Ecto neural progenitor cell (in vitro differentiated cells): Measurements from ENCODE around the gene CD74.

Experiments used
- DNase-seq: peaks from one replicate; pipeline ENCODE4 v3.0.0-alpha.2; 2018; ENCODE audit warnings: low spot score

The CD74 gene

DNA sequence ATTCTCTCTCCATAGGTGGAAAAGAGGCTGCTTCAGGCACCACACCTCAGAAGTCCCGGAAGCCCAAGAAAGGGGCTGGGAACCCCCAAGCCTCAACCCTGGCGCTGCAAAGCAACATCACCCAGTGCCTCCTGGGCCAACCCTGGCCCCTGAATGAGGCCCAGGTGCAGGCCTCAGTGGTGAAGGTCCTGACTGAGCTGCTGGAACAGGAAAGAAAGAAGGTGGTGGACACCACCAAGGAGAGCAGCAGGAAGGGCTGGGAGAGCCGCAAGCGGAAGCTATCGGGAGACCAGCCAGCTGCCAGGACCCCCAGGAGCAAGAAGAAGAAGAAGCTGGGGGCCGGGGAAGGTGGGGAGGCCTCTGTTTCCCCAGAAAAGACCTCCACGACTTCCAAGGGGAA, 16.4 kb downstream of the CD74 start:
- DNase-seq = no peak

GRCh38 chr5:150395688-150395975, 17.1 kb downstream of the CD74 start:
- no peak for DNase-seq

GRCh38 chr5:150394912-150395687, 17.6 kb downstream of the CD74 start:
- DNase-seq = no peak

DNA sequence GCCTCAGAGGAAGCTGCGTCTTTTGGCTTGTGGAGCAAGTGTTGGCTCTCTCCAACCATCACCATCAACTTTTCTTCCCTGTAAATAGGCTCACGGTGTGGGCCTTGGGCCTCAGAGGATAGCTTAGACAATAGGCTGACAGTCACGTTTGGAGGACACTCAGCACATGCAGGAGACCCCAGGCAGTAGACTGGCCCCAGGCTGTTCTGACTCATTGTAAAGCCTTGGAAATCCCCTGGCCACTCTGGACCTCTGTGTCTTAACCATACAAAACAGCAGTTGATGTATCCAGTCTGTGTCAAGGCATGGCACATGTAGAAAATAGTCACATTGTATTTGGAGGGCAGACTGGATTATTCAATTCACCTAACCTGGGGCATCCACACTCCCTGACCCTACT, 18.6 kb downstream of the CD74 start:
- no peak for DNase-seq

GRCh38 chr5:150393096-150393645, 19.5 kb downstream of the CD74 start:
- DNase-seq = no peak

GRCh38 chr5:150392680-150393079, 20.0 kb downstream of the CD74 start:
- no peak for DNase-seq

DNA sequence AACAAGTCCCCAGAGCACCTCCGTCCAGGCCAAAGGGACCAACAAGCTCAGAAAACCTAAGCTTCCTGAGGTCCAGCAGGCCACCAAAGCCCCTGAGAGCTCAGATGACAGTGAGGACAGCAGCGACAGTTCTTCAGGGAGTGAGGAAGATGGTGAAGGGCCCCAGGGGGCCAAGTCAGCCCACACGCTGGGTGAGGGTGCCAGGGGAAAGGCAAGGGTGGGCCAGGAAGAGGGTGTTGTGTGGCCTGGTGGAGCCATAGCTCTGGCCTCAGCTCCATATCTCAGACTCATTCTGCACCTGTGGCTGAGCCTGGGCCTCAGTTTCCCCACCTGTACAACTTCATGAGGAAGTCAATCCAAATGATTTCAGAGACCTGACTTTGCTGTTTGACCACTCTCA, 20.7 kb downstream of the CD74 start:
- no peak for DNase-seq

- no peak for DNase-seq
Observed at GRCh38 chr5:150391064-150391834, 21.5 kb downstream of the CD74 start.

- no peak for DNase-seq
Observed at GRCh38 chr5:150389531-150390266, 23.0 kb downstream of the CD74 start.

- DNase-seq = no peak
Observed at GRCh38 chr5:150386024-150386855, 26.5 kb downstream of the CD74 start.

DNA sequence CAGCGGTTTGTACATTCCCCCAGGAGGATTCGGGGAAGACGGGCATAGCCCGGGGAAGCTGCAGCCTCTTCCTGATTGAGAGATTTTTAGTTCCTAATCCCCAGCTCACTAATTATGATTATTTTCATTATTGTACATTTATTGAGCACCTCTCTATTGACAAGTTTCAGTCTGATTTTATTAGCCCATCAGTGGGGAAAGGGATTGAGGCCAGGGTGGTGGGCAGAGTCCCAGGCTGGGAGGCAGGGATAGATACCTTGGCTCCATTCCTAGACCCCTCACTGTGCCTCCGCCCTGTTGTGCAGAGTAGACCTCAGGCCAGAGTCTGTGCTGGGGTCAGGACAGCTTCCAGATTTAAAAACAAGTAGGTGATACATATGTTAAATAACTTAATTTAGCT, 28.0 kb downstream of the CD74 start:
- no peak for DNase-seq

- DNase-seq = no peak
Observed at GRCh38 chr5:150377964-150378694, 34.6 kb downstream of the CD74 start.

DNA sequence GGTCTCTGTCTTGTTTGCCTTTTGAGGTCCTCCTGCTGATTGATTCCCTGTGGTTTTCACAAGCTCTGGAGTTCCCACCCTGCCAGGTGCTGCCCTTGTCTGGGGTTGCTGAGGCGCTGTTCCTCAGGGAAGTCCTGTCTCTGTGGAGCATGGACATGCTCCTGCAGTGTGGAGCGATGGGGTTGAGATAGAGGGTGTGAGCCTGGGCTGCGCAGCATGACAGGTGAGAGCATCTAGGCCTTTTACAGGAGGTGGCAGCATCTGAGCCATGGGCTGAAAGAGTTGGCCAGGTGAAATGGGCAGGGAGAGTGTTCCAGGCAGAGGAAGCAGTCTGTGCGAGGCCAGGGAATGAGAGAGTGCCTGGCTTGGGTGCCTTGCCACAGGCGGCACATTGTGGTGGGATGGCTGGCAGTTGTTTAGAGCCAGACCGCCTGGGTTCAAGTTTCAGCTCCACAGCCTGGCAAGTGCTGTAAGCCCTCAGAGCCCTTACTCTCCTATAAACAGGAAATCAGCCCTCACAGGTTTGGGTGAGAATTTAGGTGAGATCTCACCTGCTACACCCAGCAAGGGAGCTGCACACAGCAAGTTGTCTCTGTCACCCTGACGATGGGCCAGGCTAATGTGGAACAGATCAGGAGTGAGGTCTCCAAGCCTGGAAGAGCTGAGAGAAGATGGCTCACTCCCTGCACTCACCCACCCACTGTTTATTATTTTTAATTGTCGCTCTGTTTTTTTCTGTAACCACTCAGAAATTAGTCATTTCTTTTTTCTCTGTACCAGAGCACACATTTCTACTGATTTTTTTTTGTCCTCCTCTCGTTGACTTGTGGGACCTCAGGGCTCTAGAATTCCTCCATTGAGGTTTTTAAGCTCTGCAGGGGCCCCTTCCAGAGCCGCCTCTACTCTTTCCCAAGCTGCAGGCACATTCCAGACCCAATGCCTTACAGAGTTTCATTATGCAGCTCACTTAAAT, 35.6 kb downstream of the CD74 start:
- no peak for DNase-seq

- DNase-seq = no peak
Observed at GRCh38 chr5:150374651-150375050, 38.1 kb downstream of the CD74 start.

DNA sequence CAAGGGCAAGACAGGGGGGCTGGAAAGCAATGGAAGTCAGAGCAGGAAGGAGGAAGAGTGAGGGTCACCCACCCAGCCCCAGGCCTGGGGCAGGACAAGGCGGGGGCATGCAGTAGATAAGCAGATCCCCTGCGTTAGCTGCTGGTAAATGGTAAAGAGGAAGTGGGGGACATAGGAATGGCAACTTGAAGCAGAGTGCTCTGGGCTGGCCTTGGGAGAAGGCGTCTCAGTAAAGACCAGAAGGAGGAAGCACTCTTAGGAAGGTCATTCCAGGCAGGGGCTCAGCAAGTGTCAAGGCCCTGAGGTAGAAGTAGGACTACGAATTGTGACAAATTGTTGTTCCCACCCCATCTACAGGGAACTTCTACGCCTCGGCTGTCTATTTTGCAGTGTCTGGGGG, 40.1 kb downstream of the CD74 start:
- no peak for DNase-seq

DNA sequence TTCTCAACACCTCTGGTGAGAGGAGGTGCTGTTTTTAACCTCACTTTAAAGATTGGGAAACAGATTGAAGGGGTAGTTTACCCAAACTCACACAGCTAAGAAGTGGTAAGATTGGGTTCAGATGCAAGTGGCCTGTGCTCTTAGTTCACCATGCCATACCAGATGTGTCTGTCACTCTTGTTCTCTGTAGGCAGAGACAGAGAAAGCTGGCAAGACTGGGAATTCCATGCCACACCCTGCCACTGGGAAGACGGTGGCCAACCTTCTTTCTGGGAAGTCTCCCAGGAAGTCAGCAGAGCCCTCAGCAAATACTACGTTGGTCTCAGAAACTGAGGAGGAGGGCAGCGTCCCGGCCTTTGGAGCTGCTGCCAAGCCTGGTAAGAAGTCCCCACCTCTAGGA, 44.2 kb downstream of the CD74 start:
- DNase-seq = no peak

GRCh38 chr5:150364004-150364403, 48.7 kb downstream of the CD74 start:
- no peak for DNase-seq

DNA sequence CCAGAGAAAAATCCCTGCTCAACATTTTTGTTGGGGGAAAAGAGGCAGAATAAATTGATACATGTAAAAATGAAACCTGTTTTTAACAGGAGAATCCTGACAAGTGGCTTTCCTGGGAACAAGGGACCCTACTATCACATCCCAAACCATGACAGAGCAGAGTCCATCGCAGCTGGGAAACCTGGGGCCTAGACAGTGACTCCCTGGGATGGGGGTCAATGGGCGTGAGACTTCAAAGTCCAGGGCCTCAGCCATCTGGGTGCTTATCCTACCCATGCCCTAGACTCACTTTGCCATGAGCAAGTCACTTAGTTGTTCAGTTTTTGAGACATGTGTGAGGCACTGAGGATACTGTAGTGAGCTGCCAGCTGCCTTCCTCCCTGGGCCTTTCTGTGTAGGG, 49.5 kb downstream of the CD74 start:
- DNase-seq = no peak

GRCh38 chr5:150361301-150361700, 51.4 kb downstream of the CD74 start:
- DNase-seq = no peak
